GM23338 (cell line): Measurements from ENCODE around the gene COX7B. TPM values are rescaled to one million over a fixed set of nuclear protein-coding genes. Genes with fewer than 3 reads are reported as not detected.

Experiments
- ATAC-seq: fragments of 200-7000 bp; cut with Tn5 transposase; 3 replicates; pipeline ENCODE4 v1.9.1; 2020
- DNase-seq: peaks from one replicate; pipeline ENCODE4 v3.0.0-alpha.2; 2015; ENCODE audit warnings: low spot score
- H2AFZ ChIP-seq: fragments of 200-600 bp; sonication (generic); 2 replicates; pipeline ENCODE4 v1.8.0; 2016; ENCODE audit warnings: antibody characterized with exemption, mild to moderate bottlenecking, moderate library complexity
- H3F3A ChIP-seq: fragments of 200-600 bp; sonication (generic); replicated peaks from 2 replicates; pipeline ENCODE4 v1.8.0; 2017; ENCODE audit warnings: antibody characterized with exemption, mixed run types, low read depth
- H3K27ac ChIP-seq: fragments of 200-600 bp; sonication (generic); 2 replicates; pipeline ENCODE4 v1.6.1; 2016; ENCODE audit warnings: low read depth
- H3K27me3 ChIP-seq: fragments of 200-600 bp; sonication (generic); 2 replicates; pipeline ENCODE4 v1.8.0; 2016; ENCODE audit warnings: mild to moderate bottlenecking, mixed run types, moderate library complexity; ENCODE audit not compliant: insufficient read depth
- H3K36me3 ChIP-seq: fragments of 200-600 bp; sonication (generic); 2 replicates; pipeline ENCODE4 v1.8.0; 2016; ENCODE audit warnings: mild to moderate bottlenecking; ENCODE audit not compliant: insufficient read depth
- H3K4me1 ChIP-seq: fragments of 200-600 bp; sonication (generic); 2 replicates; pipeline ENCODE4 v1.8.0; 2016; ENCODE audit warnings: mild to moderate bottlenecking, moderate library complexity; ENCODE audit not compliant: insufficient read depth
- H3K4me2 ChIP-seq: fragments of 200-600 bp; sonication (generic); 2 replicates; pipeline ENCODE4 v1.7.1; 2017; ENCODE audit warnings: mixed run types
- H3K4me3 ChIP-seq: fragments of 200-600 bp; sonication (generic); 2 replicates; pipeline ENCODE4 v1.6.1; 2016; ENCODE audit warnings: mixed run types
- H3K79me2 ChIP-seq: fragments of 200-600 bp; sonication (generic); replicated peaks from 2 replicates; pipeline ENCODE4 v1.8.0; 2017; ENCODE audit warnings: mild to moderate bottlenecking; ENCODE audit not compliant: insufficient read depth
- H3K9me2 ChIP-seq: fragments of 200-600 bp; sonication (generic); 2 replicates; pipeline ENCODE4 v1.8.0; 2017; ENCODE audit not compliant: insufficient read depth
- H4K20me1 ChIP-seq: fragments of 200-600 bp; sonication (generic); replicated peaks from 2 replicates; pipeline ENCODE4 v1.8.0; 2017; ENCODE audit warnings: mild to moderate bottlenecking; ENCODE audit not compliant: insufficient read depth
- H3K27ac Mint-ChIP-seq: 2 replicates; pipeline ENCODE4 v1.8.0; 2020; ENCODE audit warnings: inconsistent platforms, mild to moderate bottlenecking, moderate library complexity, mixed read lengths
- H3K27me3 Mint-ChIP-seq: 3 replicates; pipeline ENCODE4 v1.8.0; 2022; ENCODE audit warnings: low read depth, mild to moderate bottlenecking, moderate library complexity, mixed read lengths, inconsistent platforms; ENCODE audit not compliant: insufficient read depth, poor library complexity
- H3K36me3 Mint-ChIP-seq: 3 replicates; pipeline ENCODE4 v1.8.0; 2021; ENCODE audit warnings: low read depth, mild to moderate bottlenecking, inconsistent platforms, moderate library complexity, mixed read lengths
- H3K4me1 Mint-ChIP-seq: 3 replicates; pipeline ENCODE4 v1.8.0; 2020; ENCODE audit warnings: mild to moderate bottlenecking, inconsistent platforms, mixed read lengths
- H3K4me3 Mint-ChIP-seq: 3 replicates; pipeline ENCODE4 v1.8.0; 2021; ENCODE audit warnings: moderate library complexity, mild to moderate bottlenecking, inconsistent platforms, mixed read lengths
- H3K9me3 Mint-ChIP-seq: 3 replicates; pipeline ENCODE4 v1.8.0; 2020; ENCODE audit warnings: moderate library complexity, mild to moderate bottlenecking, inconsistent platforms, mixed read lengths
- CREB1 ChIP-seq: fragments of 250-450 bp; sonication (Bioruptor Pico); IDR thresholded peaks from 2 replicates; pipeline ENCODE4 v1.5.0; 2020; ENCODE audit warnings: low read depth, mild to moderate bottlenecking, moderate library complexity
- JUNB ChIP-seq: IDR thresholded peaks from one replicate; pipeline ENCODE4 v1.6.1; 2016; ENCODE audit warnings: antibody characterized with exemption; ENCODE audit not compliant: unreplicated experiment
- NANOG ChIP-seq: IDR thresholded peaks from 2 replicates; pipeline ENCODE4 v1.6.1; 2016; ENCODE audit warnings: antibody characterized with exemption, borderline replicate concordance
- ZNF114 ChIP-seq: fragments of 250-450 bp; sonication (Bioruptor Pico); IDR thresholded peaks from 2 replicates; pipeline ENCODE4 v1.5.0; 2020; ENCODE audit warnings: mild to moderate bottlenecking, moderate library complexity
- polyA plus RNA-seq: library from polyadenylated mRNA; unstranded; fragments of >200 nt; fragmentation: Nextera tagmentation; extraction: Ambion mirVana; gene quantifications from 2 replicates; pipeline ENCODE4 v1.2.1, GENCODE V29; 2016
- total RNA-seq: library from RNA; depleted of rRNA; stranded (reverse); fragments of >200 nt; shearing (Covaris generic); gene quantifications from 2 replicates; pipeline ENCODE4 v1.2.3, GENCODE V29; 2014
- TF ChIP-seq, protein P1 (sequence below): fragments of 250-450 bp; sonication (Bioruptor Pico); IDR thresholded peaks from 2 replicates; pipeline ENCODE4 v1.5.0; 2020; ENCODE audit warnings: mild to moderate bottlenecking, moderate library complexity
- TF ChIP-seq, protein P2 (sequence below), 2 experiments: fragments of 200-600 bp in 1 of 2; sonication (generic) in 1 of 2; conservative IDR thresholded peaks; 2 replicates each; pipeline versions ENCODE4 v1.5.1 to v1.6.1; 2016 to 2017; ENCODE audit warnings: antibody characterized with exemption in 2 of 2, low read depth in 2 of 2, mild to moderate bottlenecking in 2 of 2, moderate library complexity in 1 of 2

The COX7B gene
- total and polyA plus RNA-seq, 2 experiments from 2014 or later: 411 to 1,029 TPM

GRCh38 chrX:77945910-77946545, 46.8 kb downstream of the COX7B start:
- H3K79me2 ChIP-seq: no peaks in the 10 kb centered on the region
- no peak for DNase-seq
- H3K36me3 ChIP-seq: no peaks in the 10 kb centered on the region
- no peaks in the 10 kb centered on the region for H3F3A ChIP-seq
- Mint-ChIP-seq H3K9me3 (no peaks in the 10 kb centered on the region), H3K27me3 (peaks cover 2% of the 10 kb centered on the region), H3K4me1 (no peaks in the 10 kb centered on the region), H3K27ac (no peak overlapping the region), H3K4me3 (no peak overlapping the region), H3K36me3 (no peaks in the 10 kb centered on the region)
- H3K4me1 ChIP-seq: no peaks in the 10 kb centered on the region
- H3K4me3 ChIP-seq: no peak overlapping the region
- TF ChIP-seq ZNF114 (CRISPR knock-in tag): no peak
- TF ChIP-seq NANOG: no peak
- TF ChIP-seq, protein P1, sequence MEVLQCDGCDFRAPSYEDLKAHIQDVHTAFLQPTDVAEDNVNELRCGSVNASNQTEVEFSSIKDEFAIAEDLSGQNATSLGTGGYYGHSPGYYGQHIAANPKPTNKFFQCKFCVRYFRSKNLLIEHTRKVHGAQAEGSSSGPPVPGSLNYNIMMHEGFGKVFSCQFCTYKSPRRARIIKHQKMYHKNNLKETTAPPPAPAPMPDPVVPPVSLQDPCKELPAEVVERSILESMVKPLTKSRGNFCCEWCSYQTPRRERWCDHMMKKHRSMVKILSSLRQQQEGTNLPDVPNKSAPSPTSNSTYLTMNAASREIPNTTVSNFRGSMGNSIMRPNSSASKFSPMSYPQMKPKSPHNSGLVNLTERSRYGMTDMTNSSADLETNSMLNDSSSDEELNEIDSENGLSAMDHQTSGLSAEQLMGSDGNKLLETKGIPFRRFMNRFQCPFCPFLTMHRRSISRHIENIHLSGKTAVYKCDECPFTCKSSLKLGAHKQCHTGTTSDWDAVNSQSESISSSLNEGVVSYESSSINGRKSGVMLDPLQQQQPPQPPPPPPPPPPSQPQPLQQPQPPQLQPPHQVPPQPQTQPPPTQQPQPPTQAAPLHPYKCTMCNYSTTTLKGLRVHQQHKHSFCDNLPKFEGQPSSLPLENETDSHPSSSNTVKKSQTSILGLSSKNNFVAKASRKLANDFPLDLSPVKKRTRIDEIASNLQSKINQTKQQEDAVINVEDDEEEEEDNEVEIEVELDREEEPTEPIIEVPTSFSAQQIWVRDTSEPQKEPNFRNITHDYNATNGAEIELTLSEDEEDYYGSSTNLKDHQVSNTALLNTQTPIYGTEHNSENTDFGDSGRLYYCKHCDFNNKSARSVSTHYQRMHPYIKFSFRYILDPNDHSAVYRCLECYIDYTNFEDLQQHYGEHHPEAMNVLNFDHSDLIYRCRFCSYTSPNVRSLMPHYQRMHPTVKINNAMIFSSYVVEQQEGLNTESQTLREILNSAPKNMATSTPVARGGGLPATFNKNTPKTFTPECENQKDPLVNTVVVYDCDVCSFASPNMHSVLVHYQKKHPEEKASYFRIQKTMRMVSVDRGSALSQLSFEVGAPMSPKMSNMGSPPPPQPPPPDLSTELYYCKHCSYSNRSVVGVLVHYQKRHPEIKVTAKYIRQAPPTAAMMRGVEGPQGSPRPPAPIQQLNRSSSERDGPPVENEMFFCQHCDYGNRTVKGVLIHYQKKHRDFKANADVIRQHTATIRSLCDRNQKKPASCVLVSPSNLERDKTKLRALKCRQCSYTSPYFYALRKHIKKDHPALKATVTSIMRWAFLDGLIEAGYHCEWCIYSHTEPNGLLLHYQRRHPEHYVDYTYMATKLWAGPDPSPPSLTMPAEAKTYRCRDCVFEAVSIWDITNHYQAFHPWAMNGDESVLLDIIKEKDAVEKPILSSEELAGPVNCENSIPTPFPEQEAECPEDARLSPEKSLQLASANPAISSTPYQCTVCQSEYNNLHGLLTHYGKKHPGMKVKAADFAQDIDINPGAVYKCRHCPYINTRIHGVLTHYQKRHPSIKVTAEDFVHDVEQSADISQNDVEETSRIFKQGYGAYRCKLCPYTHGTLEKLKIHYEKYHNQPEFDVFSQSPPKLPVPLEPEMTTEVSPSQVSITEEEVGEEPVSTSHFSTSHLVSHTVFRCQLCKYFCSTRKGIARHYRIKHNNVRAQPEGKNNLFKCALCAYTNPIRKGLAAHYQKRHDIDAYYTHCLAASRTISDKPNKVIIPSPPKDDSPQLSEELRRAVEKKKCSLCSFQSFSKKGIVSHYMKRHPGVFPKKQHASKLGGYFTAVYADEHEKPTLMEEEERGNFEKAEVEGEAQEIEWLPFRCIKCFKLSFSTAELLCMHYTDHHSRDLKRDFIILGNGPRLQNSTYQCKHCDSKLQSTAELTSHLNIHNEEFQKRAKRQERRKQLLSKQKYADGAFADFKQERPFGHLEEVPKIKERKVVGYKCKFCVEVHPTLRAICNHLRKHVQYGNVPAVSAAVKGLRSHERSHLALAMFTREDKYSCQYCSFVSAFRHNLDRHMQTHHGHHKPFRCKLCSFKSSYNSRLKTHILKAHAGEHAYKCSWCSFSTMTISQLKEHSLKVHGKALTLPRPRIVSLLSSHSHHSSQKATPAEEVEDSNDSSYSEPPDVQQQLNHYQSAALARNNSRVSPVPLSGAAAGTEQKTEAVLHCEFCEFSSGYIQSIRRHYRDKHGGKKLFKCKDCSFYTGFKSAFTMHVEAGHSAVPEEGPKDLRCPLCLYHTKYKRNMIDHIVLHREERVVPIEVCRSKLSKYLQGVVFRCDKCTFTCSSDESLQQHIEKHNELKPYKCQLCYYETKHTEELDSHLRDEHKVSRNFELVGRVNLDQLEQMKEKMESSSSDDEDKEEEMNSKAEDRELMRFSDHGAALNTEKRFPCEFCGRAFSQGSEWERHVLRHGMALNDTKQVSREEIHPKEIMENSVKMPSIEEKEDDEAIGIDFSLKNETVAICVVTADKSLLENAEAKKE (CRISPR knock-in tag): no peak
- no peak for TF ChIP-seq JUNB
- TF ChIP-seq, protein P2, sequence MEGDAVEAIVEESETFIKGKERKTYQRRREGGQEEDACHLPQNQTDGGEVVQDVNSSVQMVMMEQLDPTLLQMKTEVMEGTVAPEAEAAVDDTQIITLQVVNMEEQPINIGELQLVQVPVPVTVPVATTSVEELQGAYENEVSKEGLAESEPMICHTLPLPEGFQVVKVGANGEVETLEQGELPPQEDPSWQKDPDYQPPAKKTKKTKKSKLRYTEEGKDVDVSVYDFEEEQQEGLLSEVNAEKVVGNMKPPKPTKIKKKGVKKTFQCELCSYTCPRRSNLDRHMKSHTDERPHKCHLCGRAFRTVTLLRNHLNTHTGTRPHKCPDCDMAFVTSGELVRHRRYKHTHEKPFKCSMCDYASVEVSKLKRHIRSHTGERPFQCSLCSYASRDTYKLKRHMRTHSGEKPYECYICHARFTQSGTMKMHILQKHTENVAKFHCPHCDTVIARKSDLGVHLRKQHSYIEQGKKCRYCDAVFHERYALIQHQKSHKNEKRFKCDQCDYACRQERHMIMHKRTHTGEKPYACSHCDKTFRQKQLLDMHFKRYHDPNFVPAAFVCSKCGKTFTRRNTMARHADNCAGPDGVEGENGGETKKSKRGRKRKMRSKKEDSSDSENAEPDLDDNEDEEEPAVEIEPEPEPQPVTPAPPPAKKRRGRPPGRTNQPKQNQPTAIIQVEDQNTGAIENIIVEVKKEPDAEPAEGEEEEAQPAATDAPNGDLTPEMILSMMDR (conservative IDR thresholded peaks at IDR 0.05; ENCODE audit: low read depth in 2 of 2): no peak
- TF ChIP-seq CREB1 (CRISPR knock-in tag): no peak
- no peak for ATAC-seq
- H3K9me2 ChIP-seq: no peaks in the 10 kb centered on the region
- H3K4me2 ChIP-seq: no peak overlapping the region
- no peaks in the 10 kb centered on the region for H3K27me3 ChIP-seq
- H4K20me1 ChIP-seq: no peaks in the 10 kb centered on the region
- no peak overlapping the region for H3K27ac ChIP-seq
- H2AFZ ChIP-seq: no peak overlapping the region
